CD4-positive, alpha-beta T cell treated with Interleukin-2 at 100 ng/mL for 4 hours (primary cell): ENCODE data around the gene EXD3.
"Not testable (repeated sequence)": the region's sequence is repeated elsewhere in the genome, so short reads cannot be mapped to it uniquely, and the experiment has no call there.

Source experiments
- DNase-seq: peaks from one replicate; pipeline ENCODE4 v3.0.0-alpha.2; 2020; ENCODE audit warnings: low spot score

Gene EXD3

GRCh38 chr9:137422604-137423513, at the start of gene EXD3, which contains the start of gene NOXA1:
EXD3 (minus strand) TSS chr9:137423162; CDS start chr9:137395357, 27,805 bp downstream.
NOXA1 (plus strand) TSS chr9:137423393; CDS start chr9:137423530, 137 bp downstream.
- DNase-seq, result peak; percentile 92

DNA sequence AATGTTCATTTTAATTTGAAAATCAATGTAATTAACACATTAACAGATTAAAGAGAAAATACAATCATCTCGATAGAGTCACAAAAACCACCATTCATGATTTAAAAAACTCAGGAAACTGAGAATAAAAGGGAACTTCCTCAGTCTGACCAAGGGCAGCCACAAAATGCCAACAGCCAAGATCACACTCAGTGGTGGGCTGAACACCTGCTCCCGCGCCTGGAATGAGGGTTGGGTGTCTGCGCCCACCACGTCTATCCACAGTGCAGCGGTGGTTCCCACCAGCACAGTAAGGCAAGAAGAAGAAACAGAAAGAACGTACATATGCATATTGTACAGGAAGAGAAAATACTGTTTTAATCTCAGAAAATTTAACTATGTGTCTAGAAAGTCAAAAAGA, 47.8 kb upstream of the EXD3 start:
- no peak for DNase-seq

GRCh38 chr9:137467896-137468295, 44.9 kb upstream of the EXD3 start:
- no peak for DNase-seq

DNA sequence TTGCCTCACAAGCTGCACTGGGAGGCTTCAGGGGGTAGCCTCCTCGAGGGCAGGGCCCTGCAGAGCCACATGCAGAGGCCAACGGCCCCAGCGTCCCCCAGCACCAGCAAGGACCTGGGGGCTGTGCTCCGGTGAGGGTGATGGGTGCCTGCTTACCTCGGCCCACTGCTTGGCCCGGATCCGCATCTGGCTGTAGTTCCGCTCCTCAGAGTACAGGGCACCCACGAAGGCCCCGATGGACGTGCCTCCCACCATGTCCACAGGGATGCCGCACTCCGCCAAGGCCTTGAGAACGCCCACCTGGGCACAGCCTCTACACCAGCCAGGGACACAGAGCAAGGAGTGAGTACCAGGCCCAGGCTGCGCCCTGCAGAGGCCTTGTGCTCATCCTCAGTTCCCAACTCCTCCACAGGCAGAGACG, 44.2 kb upstream of the EXD3 start:
- no peak for DNase-seq

DNA sequence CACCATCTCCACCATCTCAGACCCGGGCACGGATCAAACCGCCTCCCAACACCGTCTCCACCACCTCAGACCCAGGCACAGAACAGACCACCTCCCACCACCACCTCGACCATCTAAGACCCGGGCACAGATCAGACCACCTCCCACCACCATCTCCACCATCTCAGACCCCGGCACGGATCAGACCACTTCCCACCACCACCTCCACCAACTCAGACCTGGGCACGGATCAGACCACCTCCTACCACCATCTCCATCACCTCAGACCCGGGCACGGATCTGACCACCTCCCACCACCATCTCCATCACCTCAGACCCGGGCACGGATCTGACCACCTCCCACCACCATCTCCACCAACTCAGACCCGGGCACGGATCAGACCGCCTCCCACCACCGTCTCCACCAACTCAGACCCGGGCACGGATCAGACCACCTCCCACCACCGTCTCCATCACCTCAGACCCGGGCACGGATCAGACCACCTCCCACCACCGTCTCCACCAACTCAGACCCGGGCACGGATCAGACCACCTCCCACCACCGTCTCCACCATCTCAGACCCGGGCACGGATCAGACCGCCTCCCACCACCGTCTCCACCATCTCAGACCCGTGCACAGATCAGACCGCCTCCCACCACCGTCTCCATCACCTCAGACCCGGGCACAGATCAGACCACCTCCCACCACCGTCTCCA, 43.6 kb upstream of the EXD3 start:
- DNase-seq, result not testable (repeated sequence)

DNA sequence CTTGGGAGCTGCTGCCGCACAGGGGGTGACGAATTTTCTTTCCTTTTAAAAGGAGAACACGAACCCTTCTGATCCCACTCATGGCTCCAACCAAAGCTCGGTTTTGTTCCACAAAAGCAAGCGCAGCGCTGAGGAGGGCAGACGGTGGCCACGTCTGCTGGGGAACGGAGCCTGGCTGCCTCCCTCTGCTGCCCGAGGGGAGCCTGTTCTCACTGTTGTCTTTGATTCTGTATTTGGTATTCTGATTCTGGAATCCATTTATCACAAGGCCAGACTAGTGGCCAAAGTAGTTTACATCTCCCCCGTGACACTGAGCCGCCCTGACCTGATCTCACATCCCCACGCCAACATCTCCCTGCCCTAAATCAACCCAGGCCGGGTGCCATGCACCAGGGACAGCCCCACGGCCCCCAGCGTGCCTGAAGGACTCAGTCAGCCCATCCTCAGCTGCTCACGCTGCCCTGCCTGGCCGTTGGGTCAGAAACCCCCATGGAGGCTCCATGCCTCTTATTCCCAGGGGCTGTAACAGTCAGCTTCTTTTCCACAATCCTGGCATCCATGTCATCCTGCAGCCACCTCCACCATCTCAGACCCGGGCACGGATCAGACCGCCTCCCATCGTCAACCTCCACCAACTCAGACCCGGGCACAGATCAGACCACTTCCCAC, 42.9 kb upstream of the EXD3 start:
- DNase-seq, result no peak

DNA sequence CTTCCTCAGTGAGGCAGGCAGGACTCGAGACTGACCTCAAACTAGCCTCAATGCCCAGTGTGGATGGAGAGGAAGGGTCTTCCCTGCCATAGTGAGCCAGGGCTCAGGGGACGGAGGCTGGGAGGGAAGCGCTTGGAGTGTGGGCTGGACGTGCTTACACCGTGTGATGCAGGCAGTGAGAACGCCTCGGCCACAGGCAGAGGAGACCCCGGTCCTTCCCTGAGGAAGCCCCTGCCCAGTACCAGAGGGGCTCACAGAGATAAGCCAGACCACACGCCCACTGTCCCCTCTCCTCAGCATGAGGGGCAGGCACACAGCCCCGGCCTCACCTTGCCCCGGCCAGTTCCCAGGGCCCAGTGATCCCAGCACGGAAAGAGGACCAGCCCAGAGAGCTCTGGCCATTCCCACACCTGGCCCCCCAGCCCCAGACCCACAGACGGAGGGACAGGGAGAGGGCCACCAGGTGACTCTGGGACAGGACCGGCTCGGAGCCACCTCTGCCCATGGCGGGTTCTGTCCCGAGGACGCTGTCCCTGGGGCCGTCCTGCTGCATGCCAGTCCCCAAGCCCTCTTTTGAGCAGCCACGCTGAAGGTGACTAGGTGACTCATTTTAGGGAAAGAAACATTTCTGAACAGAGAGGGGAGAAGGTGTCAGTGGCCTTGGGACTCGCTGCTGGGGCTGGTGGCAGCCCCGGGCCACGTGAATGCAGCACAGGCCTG, 42.2 kb upstream of the EXD3 start:
- DNase-seq, result no peak

- no peak for DNase-seq
These were observed 41.5 kb upstream of the EXD3 start for GRCh38 chr9:137464291-137464999.

GRCh38 chr9:137463931-137464290, 40.9 kb upstream of the EXD3 start:
- no peak for DNase-seq

DNA sequence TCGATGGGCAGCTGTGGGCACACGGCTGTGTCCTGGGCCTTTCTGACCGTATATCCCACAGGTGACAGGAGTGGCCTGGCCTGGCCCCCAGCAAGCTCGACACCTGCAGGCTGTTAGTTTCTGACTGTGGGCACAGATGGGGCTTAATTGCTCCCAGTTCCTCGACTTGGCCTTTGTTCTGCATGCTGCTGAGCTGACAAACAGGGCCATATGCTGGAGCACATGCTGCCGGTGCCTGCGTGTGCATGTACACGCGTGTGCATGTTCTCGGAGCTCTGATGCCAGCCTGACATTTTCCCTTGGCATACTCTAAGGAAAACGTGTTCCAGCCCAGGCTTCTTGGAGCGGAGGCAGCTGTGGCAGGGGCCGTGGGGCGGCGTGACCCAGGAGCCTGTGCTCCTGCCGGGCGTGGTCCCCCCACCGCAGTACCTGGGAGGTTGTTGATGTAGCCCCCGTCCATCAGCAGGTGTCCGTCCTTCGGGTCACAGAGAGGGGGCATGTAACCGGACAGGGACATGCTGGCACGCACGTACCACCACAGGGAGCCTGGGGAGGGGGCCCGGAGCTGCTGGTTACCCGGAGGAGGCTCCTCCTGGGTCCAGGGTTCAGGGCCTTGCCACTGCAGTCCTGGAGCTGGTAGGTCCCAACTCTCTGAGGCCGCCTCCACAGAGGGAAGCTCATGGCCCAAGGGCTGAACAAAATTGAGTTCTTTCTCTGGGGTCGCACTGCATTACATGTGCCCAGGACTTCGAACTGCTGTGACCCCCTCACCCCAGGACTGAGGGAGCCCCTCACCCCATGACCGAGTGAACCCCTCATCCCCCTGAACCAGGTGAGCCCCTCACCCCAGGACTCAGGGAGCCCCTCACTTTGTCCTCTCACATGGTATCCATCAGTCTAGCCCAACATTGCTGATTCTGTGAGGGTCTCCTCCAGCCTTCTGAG, 40.3 kb upstream of the EXD3 start:
- no peak for DNase-seq

DNA sequence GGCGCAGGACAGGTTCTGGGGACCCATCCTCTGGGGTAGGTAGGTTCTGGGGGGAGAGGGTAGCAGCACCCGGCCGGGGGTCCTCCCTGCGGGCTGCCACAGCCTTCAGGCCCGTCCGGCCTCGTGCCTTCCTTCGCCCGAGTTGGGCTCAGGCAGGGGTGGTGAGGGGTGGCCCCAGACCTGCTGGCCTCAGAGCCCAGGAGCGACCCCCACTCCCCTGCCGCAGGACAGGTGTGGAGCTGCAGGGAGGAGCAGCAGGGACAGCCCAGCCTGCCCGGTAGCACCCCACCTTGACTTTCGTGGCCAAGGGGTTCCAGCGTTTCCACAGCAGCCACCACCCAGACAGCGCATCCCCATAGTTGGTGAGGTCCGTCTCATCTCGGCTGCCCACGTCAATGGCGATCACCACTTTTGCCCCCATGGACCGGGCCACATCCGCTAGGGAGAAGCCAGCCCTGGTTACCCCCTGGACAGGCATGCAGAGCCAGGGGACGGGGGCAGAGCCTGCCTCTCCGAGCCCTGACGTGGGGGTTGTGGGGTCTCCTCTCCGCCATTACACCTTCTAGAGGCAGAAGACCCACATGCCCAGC, 39.5 kb upstream of the EXD3 start:
- DNase-seq, result no peak

DNA sequence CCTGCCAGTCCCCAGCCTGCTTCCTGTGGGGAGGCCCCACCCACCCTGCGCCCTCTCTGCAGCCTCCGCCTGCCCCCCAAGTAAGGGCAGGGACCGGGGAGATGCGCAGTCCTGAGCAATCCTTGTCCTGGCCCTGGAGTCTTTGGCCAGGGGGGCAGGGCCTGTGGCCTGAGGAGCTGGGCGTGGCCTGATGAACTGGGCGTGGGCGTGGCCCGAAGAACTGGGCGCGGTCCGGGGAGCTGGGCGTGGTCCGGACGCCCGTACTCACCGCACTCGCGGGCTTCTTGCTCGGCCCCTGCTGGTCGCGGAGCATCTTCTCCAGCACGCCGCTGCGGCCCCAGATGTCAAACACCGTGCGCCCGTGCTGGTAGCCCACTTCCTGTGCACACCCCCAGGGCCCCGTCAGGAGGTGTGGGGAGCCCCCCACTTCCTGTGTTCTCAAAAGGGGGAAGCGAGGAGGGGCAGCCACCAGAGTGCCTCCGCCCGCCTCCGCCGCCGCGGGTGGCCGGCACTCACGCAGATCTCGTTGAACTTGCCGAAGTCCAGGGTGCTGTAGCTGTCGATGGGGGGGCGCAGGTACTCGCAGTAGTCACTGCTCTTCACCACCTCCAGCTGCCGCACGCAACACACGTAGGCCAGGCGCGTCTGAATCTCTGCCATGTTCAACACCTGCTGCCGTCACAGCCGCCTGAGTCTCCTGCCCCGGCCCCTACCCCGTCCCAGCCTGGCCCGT, 38.9 kb upstream of the EXD3 start:
- peak; percentile 72 for DNase-seq

DNA sequence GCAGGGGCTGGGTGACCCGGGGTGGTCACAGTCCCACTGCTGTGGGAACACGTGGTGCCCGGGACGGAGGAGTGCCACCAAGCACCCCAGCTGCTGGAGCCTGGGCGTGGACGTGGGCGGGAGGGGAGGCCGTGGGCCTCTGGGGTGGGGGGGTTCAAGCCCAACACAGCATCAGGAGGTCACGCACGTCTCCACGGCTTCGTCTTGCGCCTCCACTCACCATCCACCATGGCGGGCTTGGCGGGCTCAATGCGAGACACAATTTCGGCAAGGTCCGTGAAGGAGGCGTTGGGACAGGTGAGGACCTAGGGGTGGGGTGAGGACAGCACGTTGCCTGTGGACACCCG, 38.3 kb upstream of the EXD3 start:
- no peak for DNase-seq

GRCh38 chr9:137460363-137461315, 37.7 kb upstream of the EXD3 start:
- no peak for DNase-seq

DNA sequence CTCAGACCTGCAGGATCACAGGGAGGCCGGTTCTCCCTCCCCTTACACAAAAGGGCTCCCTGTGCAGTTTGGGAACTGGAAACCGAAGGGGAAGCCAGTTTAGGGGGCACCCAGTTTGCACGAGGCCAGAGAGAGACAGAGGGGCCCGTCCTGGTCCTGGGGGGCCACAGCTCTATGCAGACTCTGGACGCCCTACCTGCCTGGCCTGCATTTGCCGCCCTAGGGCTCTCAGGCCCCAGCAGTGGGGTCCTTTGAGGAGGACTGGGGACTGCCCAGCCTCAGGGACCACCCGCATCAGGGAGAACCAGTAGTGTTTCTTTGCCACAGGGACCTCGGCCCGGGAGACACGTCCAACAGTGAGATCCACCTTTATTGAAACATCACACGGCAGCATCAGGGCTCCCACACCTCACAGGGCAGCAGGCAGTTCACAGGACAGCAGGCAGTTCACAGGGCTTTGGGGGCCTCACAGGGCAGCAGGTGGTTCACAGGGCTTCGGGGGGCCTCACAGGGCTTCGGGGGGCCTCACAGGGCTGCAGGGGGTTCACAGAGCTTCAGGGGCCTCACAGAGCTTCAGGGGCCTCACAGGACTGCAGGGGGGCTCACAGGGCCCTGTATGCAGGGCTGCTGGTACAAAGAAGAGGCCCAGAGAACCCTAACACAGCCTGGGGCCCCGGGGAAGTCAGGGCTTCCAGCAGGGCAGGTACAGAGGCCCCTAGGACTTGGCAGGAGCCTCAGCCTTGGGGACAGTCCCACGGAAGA, 36.8 kb upstream of the EXD3 start:
- no peak for DNase-seq

- DNase-seq, result peak; percentile 92
These were observed 36.2 kb upstream of the EXD3 start, which contains the start of gene NSMF for GRCh38 chr9:137459152-137459600. NSMF (minus strand) TSS chr9:137459334; CDS start chr9:137459102, 232 bp downstream.
